Peyer's patch (tissue), 4 donors: Measurements from ENCODE around the gene CELSR2. TPM values are rescaled to one million over a fixed set of nuclear protein-coding genes. Genes with fewer than 3 reads are reported as not detected.

ENCODE experiments used
- DNase-seq, 3 donors: peaks; one replicate each; pipeline ENCODE4 v3.0.0-alpha.2; 2017 to 2019
- H3K27ac ChIP-seq, 4 donors: fragments of 200-600 bp; sonication (generic); one replicate each; pipeline ENCODE4 v1.5.1; 2016 to 2019
- H3K27me3 ChIP-seq, 2 donors: fragments of 200-600 bp; sonication (generic); one replicate each; pipeline ENCODE4 v1.5.1; 2019
- H3K36me3 ChIP-seq, 3 donors: fragments of 200-600 bp; sonication (generic); one replicate each; pipeline ENCODE4 v1.5.1; 2016 to 2019
- H3K4me1 ChIP-seq, 4 donors: fragments of 200-600 bp; sonication (generic); one replicate each; pipeline ENCODE4 v1.5.1; 2016 to 2019
- H3K4me3 ChIP-seq, 4 donors: fragments of 200-600 bp; sonication (generic); 1 replicate in 3 of 4; 2 replicates in 1 of 4; pipeline ENCODE4 v1.5.1; 2016 to 2019; ENCODE audit warnings: mild to moderate bottlenecking in 1 of 4
- H3K9me3 ChIP-seq, 4 donors: fragments of 200-600 bp; sonication (generic); one replicate each; pipeline ENCODE4 v1.5.1; 2016 to 2019; ENCODE audit warnings: mild to moderate bottlenecking in 1 of 4
- CTCF ChIP-seq, 6 experiments: fragments of 450-650 bp in 4 of 6; fragments of 200-600 bp in 2 of 6; sonication (generic) in 1 of 6; IDR thresholded peaks; one replicate each; pipeline ENCODE4 v1.5.1; 2017 to 2019; ENCODE audit warnings: antibody characterized with exemption in 6 of 6, mild to moderate bottlenecking in 3 of 6, moderate library complexity in 1 of 6
- POLR2A ChIP-seq, 2 donors: fragments of 450-650 bp; IDR thresholded peaks; one replicate each; pipeline ENCODE4 v1.5.1; 2017; ENCODE audit warnings: antibody characterized with exemption in 2 of 2, mild to moderate bottlenecking in 2 of 2, moderate library complexity in 2 of 2
- total RNA-seq, 4 donors: library from RNA; depleted of rRNA; stranded (reverse); fragments of >200 nt; gene quantifications; one replicate each; pipeline ENCODE4 v1.1.0, GENCODE V29; 2016

The CELSR2 gene
- total RNA-seq = 1 to 10 TPM; 2.6 to 6.4 (median 4.6) TPM

- peak within 1 kb of the TSS in 1 of 4 donors; percentile 31 for H3K27ac ChIP-seq
- peaks cover 0 to 22% (median 8%) of the 10 kb centered on the region in 4 donors for H3K4me1 ChIP-seq
- no peaks in the 10 kb centered on the region for H3K9me3 ChIP-seq
- no peaks in the 10 kb centered on the region for H3K36me3 ChIP-seq
- H3K27me3 ChIP-seq = no peaks in the 10 kb centered on the region
- peak within 1 kb of the TSS; percentile 44 to 82 (median 74) for H3K4me3 ChIP-seq
- DNase-seq = peak; percentile 52 to 80 (median 77)
- TF ChIP-seq POLR2A (IDR thresholded peaks at IDR 0.05) = no peak
Observed at GRCh38 chr1:109248797-109249629, at the start of gene CELSR2. TSS of gene CELSR2 (plus strand) at chr1:109249539. CDS start at chr1:109250080, 541 bp downstream.

- DNase-seq = no peak
- H3K4me3 ChIP-seq = no peak overlapping the region
- H3K36me3 ChIP-seq = peaks cover 0 to 4% (median 0%) of the 10 kb centered on the region in 3 donors
Observed at GRCh38 chr1:109199710-109200109, 49.6 kb upstream of the CELSR2 start.

GRCh38 chr1:109201123-109201703 lies 48.1 kb upstream of the CELSR2 start:
- H3K4me3 ChIP-seq = no peak overlapping the region
- H3K4me1 ChIP-seq = no peaks in the 10 kb centered on the region
- H3K36me3 ChIP-seq = peaks cover 0 to 4% (median 0%) of the 10 kb centered on the region in 3 donors
- DNase-seq = peak in 1 of 3 donors; percentile 75
- H3K27me3 ChIP-seq = no peaks in the 10 kb centered on the region
- TF ChIP-seq POLR2A (IDR thresholded peaks at IDR 0.05) = no peak
- peak in 4 of 6 experiments; percentile 31 to 60 (median 46) for TF ChIP-seq CTCF (IDR thresholded peaks at IDR 0.05)
- H3K9me3 ChIP-seq = no peaks in the 10 kb centered on the region
- no peak overlapping the region for H3K27ac ChIP-seq

More at GRCh38 chr1:109199710-109200109, 49.6 kb upstream of the CELSR2 start:
- no peaks in the 10 kb centered on the region for H3K9me3 ChIP-seq
- no peaks in the 10 kb centered on the region for H3K27me3 ChIP-seq
- no peak overlapping the region for H3K27ac ChIP-seq
- TF ChIP-seq CTCF (IDR thresholded peaks at IDR 0.05) (no peak), POLR2A (IDR thresholded peaks at IDR 0.05) (no peak)
- no peaks in the 10 kb centered on the region for H3K4me1 ChIP-seq

GRCh38 chr1:109204484-109204883 lies 44.9 kb upstream of the CELSR2 start:
- H3K9me3 ChIP-seq = no peaks in the 10 kb centered on the region
- TF ChIP-seq CTCF (IDR thresholded peaks at IDR 0.05) (no peak), POLR2A (IDR thresholded peaks at IDR 0.05) (no peak)
- no peak for DNase-seq
- H3K4me3 ChIP-seq = no peak overlapping the region
- no peaks in the 10 kb centered on the region for H3K4me1 ChIP-seq
- H3K27me3 ChIP-seq = no peaks in the 10 kb centered on the region
- no peak overlapping the region for H3K27ac ChIP-seq
- H3K36me3 ChIP-seq = peaks cover 0 to 4% (median 0%) of the 10 kb centered on the region in 3 donors

- Histone ChIP-seq H3K9me3 (no peaks in the 10 kb centered on the region), H3K36me3 (no peaks in the 10 kb centered on the region), H3K27ac (no peak overlapping the region), H3K4me1 (no peaks in the 10 kb centered on the region), H3K27me3 (no peaks in the 10 kb centered on the region), H3K4me3 (no peak overlapping the region)
- TF ChIP-seq CTCF (IDR thresholded peaks at IDR 0.05) = no peak
- no peak for TF ChIP-seq POLR2A (IDR thresholded peaks at IDR 0.05)
- no peak for DNase-seq
Observed at GRCh38 chr1:109206339-109206738, 43.0 kb upstream of the CELSR2 start.
